GM19240 (cell line): ENCODE measurements around the gene ZNF280B.

Experiments used
- DNase-seq: peaks from one replicate; pipeline ENCODE4 v3.0.0; 2011; ENCODE audit warnings: low spot score; ENCODE audit not compliant: insufficient read length

The ZNF280B gene, protein sequence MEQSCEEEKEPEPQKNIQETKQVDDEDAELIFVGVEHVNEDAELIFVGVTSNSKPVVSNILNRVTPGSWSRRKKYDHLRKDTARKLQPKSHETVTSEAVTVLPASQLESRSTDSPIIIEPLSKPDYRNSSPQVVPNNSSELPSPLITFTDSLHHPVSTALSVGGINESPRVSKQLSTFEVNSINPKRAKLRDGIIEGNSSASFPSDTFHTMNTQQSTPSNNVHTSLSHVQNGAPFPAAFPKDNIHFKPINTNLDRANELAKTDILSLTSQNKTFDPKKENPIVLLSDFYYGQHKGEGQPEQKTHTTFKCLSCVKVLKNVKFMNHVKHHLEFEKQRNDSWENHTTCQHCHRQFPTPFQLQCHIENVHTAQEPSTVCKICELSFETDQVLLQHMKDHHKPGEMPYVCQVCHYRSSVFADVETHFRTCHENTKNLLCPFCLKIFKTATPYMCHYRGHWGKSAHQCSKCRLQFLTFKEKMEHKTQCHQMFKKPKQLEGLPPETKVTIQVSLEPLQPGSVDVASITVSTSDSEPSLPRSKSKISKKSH

DNA sequence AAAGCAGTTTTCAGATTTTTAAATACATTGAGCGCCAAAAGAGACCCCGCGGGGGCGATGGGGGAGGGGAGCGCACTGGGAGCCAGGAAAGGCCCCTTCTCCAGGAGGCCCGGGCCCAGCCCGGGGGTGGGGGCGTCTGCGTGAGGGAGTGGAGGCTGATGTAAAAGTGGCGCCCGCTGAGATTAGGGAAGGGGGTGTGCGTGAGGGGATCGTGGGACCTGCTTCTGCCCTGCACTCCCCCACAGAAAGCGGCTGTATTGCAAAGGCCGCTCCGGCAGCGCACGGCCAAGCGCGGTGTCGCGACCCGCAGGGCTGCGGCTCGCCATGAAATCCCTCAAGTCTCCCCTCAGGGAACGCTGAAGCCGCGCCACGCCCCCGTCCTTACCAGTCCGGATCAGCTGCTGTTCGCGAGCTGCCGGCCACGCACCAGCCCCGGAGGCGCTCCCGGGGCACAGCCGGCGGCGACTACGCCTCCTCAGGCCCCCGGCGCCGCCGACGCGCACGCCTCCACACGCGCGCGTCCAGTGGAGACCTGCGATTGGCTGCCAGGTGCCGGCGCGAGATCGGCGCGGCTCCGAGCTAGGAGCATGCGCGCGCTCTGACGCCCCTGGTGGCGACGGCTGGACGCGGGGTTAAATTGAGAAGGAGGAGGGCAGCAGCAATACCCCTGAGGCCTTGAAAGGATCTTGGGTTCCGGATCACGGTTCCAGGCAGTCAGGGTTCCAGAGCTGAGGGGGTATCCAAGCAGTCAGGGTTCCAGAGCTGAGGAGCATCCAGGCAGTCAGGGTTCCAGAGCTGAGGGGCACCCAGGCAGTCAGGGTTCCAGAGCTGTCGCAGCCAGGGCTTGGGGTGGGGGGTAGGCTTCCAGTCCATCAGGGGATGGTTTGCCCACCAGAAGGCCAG is at the start of gene ZNF280B:
ZNF280B (minus strand) TSS at position 469 of the 903 bp plus-strand sequence. CDS start 19,344 bp downstream, outside the sequence.
- peak; percentile 88 for DNase-seq

- no peak for DNase-seq
These were observed 48.7 kb upstream of the ZNF280B start for GRCh38 chr22:22556995-22557925.

DNA sequence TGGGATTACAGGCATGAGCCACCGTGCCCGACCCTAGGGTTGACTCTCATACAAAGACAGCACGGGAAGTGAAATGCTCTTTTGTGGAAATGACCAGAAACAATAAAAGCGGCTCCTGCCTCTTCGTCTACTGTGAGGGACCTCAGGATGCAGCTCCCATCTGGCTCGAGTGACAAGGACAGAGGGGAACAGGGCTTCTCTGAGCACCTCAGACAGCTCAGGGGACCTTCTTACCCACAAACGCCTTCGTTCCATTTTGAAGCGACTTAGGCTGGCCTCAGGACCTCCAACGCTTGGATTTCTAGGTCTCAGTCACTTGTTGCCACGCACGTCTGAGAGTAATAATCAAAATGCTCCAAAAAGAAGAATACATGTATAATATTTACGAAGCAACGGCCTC is 48.0 kb upstream of the ZNF280B start:
- no peak for DNase-seq

DNA sequence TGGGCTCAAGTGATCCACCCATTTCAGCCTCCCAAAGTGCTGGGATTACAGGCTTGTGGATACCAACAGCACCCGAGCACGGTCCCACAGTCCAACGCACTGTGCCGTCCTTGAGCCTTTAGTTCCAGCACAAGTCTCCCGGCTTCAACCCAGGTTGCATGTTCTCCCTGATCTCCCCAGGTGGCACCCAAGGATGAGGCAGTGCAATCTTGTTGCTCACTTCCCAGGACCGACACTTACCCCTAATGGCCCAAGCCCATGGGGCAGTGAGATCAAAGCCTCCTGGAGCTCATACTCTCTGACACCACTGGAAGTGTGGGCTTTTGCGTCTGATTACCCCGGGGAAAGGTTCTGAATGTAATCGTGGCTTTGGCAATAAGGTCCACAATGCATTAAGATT is 47.1 kb upstream of the ZNF280B start:
- no peak for DNase-seq

GRCh38 chr22:22554587-22555284 is 46.2 kb upstream of the ZNF280B start:
- DNase-seq = peak; percentile 19

DNA sequence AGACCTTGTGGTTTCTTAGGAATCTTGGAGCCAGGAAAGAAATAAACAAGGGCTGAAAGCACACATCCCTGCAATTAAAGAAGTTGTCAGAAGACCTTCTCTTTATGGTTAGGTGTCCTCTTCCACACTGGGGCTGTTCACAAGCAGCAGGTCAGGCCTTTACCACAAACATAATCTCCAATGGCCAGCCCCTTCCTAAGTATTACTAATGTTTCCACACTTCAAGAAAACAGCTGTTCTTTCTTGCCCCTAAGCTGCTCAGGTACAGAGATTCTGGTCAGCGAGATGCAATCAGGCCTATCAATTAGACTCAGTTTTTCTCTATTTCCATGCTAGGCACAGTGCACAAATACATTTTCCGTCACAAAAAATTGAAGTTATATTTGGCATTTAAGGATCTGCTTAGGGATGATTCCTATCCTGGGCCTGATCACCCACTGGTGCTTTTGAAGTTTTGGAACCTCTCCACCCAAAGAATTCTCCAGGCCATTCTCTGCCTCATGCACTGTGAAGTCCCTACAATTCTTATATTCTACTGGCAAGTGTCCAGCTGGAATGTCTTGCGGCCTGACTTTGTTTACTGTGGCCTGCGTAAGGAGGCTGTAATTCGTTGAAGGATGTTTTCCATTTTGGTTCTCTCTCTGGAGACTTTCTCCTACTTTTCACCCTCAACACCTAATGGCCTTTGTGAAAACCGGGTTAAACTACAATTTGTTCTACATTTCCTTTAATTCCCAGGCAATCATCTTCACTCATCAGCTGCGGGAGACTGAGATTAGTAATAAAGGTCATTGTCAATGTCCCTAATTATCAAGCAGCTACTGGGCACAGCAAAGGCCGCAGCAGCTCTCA is 45.4 kb upstream of the ZNF280B start:
- DNase-seq = no peak

DNA sequence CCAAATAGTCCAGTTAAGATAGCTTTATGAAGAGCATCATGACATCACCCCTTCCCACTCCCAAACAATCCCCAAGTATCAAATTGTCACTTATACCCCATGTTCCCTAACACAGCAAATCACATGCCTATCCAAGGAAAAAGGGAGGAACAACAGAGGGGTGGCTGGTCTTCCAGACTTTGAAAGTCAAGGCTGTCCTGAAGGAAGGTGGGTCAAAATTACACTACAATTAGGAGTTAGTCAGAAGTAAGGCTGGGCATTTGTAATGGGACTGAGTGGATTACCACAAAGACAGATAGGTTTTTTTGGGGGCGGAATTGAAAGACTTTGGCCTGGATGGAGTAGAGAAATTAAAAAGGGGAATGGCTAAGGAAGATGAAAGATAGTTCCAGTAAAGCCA is 44.6 kb upstream of the ZNF280B start:
- DNase-seq = no peak

GRCh38 chr22:22552630-22553029 is 44.1 kb upstream of the ZNF280B start:
- DNase-seq = peak; percentile 26

DNA sequence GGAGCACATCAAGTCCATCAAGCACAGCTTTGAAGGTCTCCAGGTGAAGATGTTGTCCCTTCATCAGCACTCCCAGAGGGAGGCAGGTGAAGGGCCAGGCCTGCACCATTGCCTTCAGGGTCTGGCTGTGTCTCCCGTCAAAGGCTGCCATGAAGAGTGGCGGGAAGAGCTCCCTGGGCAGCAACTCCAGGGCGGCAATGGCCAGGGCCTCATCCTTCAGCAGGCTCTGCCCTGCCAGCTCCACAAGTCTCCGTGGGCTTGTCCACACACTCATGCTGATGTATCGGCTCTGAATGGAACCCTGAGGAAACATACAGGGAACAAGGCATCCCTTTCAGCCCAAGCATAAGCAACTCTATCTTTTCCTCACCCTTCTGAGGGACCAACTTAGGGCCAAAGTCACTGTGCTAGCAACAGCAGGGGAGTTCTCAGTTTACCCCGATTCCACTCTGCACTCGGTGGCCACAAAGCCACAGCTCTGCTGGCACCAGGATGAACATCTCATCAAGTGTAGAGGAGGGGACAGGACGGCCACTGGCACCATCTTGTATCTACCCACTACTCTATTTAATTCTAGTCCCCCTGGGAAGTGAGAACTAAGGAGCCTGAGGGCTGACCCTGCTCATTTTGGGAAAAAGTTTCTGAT is 42.4 kb upstream of the ZNF280B start:
- DNase-seq = no peak

DNA sequence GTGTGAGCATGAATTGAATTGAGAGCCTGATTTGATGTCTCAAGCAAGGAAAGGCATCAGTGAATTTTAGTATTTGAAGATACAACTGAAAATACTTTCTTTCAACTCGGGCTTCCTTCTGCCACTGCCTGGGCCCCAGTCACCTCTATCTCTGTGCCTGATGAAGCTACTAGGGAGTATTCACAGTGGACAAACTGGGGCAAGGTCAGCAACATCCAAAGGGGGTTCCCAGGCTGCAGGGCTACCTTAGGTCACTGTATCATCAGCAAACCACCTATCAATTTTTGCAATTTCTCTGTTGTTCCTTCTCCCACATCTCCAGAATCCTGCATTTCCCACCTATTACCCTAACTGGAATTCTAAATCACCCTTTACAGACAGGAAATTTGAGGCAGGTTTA is 40.4 kb upstream of the ZNF280B start:
- DNase-seq = no peak

DNA sequence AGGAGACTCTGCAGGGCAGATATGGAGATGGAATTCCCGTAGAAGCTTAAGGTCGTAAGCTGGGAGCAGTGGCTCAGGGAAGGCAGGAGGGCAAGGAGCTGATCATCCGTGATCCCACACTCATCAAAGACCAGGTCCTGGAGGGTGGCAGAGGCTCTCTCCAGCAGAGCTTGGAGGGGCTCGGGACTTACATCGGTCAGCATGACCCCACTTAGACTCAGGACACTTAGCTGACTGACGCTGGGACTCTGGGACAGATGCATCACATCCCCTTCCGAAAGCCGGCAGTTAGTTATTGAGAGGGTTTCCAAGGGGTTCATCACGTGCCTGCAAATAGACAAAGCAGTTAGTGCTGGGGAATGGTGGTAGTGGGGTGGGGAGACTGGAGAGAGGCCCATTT is 39.8 kb upstream of the ZNF280B start:
- no peak for DNase-seq

- DNase-seq = no peak
These were observed 39.3 kb upstream of the ZNF280B start for GRCh38 chr22:22547692-22548300.

DNA sequence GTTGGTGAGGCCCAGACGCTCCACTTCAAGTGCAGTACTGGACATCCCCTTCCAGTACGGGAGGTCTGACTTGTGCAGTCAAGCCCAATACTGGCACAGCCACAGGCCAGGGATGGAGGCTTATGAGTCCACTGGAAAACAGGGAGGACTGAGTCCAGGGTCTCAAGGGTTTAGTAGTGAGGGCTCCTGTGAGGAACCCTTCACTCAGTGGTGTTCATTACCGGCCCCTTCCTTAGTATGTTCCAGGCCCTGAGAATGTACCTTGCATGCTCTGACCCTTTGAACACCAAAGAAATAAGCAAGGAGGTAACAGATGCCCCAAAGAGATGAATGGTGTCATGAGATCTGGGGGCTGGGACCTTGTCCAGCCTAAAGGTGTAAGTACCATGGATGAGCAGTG is 38.7 kb upstream of the ZNF280B start:
- no peak for DNase-seq

- DNase-seq = no peak
These were observed 37.9 kb upstream of the ZNF280B start for GRCh38 chr22:22546490-22546889.

DNA sequence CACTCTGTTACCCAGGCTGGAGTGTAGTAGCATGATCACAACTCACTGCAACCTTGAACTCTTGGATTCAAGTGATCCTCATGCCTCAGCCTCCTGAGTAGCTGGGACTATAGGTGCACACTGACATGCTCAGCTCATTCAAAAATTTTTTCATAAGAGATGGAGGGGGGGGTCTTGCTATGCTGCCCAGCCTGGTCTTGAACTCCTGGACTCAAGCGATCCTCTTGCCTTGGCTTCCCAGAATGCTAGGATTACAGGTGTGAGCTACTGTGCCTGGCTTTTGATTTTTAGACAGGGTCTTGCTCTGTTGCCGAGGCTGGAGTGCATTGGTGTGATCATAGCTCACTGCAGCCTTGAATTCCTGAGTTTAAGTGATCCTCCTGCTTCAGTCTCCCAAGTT is 36.5 kb upstream of the ZNF280B start:
- no peak for DNase-seq

- DNase-seq = no peak
These were observed 29.9 kb upstream of the ZNF280B start for GRCh38 chr22:22538226-22538989.

DNA sequence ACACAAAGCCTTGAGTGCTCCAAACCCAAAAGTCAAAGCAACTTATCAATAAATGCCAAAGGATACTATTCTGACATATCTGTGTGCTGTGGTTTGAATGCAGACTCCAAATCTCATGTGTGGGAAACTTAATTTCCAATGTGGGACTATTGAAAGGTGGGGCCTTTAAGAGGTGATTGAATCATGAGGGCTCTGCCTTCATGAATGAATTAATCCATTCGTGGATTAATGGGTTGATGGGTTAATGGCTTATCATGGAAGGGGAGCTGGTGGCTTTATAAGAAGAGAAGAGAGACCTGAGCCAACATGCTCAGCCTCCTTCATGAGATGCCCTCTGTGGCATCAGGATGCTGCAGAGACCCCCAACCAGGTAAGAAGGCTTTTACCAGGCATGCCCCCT is 28.4 kb upstream of the ZNF280B start:
- no peak for DNase-seq

- no peak for DNase-seq
These were observed 28.0 kb upstream of the ZNF280B start for GRCh38 chr22:22536515-22536914.
